HG02852 (cell line): ENCODE data around the gene BTBD2.
"Not testable (repeated sequence)": the region's sequence is repeated elsewhere in the genome, so short reads cannot be mapped to it uniquely, and the experiment has no call there.

Source experiments
- ATAC-seq: cut with Tn5 transposase; IDR thresholded peaks from one replicate; pipeline ENCODE4 v1.9.1; 2021; ENCODE audit warnings: mild to moderate bottlenecking, moderate library complexity; ENCODE audit not compliant: unreplicated experiment

The BTBD2 gene

DNA sequence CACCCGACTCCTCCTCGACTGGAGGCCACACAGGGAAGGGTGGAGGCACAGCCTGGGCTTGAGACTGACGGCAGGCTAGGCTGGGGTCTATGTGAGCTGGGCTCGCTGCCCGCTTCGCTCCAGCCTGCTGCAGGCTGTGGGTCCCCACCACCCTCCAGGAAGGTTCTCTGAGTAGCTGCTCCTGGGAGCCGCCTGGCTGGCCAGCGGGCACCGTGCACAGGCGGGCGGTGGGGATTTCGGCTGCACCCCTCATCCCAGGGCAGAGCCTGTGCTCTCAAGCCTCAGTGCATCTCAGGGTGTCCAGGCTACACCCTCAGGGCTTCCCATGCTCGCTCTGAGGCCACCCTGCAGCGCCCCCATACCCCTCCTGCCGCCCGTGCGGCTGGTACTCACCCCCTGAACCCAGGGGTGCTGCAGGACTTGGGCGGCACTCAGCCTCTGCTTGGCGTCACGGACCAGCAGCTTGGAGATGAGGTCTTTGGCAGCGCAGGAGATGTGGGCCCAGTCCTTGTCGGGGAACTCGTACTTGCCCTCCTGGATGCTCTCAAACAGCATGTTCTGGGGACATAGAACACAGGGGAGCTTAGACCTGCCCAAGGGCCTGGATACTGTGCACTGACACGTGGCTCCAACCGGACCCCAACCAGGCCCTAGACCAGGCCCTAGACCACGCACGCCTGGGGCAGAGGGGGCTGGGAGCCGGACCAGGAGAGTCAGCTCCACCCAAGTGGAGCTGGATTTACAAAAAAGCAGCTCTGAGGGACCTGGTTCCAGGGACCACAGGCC is 25.3 kb upstream of the BTBD2 start:
- ATAC-seq: no peak

DNA sequence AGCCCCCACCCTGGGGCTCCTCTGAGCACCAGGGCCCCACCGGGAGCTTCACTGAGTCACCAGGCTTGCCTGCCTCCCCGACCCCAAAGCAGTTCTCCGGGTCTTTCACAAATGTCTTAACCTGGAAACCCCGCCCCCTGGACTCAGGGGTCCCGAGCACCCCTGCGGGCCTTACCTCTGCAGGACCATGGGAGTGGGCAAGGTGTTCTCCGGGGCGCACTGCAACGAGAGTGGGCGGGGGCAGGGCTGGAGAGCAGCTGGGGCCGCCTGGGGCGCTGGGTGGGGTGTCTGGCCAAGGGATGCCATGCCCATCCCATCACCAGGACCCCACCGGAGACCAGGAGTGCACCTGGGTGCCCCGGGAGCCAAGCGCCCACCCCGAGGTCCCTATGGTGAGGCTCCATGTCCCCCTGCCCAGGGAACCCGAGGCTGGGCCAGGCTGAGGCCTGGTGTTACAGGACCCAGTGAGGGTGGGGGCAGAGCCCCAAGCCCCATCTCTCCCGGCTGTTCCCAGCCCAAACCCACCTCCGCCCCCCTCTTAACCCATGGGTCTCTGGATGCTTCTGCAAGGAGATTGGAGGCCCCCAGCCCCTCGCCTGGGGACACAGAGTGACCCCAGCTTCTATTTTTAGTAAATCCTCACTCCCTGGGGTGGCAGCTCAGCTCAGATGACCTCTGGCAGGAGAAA is 24.6 kb upstream of the BTBD2 start:
- ATAC-seq: no peak

DNA sequence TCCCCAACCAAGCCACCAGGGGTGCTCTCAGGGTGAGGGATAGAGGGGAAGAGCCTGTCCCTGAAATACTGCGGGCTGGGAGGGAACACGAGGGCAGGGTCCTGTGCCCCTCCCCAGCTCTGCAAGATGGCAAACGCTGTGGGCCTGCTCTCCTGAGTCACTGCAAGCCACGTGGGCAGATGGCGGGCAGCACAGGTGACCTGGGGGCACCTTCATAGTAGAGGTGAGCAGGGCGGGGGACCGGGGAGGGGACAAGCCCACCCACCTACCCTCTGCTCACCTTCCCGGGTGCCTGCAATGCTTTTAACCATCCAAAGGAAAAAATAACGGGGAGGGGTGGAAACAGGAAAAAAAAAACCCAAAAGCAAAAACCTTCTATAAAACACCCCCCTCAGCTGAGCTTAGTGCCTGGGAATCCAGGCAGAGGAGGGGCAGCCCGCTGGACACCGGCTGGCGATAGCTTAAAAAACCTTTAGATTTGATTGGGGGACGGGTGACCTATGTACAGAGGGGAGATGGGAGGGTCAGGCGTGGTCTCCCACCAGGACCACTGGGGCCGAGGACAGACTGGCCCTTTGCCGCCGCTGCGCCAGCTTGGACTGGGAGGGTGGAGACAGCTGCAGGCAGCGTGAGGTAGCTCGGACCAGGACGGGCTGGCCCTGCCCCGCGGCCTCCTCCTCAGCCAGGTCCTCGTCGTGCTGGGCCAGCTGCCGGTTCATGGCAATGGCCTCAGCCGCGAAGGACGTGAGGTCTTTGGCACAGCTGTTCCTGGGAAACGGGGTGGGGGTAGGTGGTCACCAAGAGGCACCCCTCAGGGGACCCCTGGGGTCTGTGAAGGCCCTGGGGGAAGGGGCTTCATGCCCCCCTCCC is 23.8 kb upstream of the BTBD2 start:
- no peak for ATAC-seq

DNA sequence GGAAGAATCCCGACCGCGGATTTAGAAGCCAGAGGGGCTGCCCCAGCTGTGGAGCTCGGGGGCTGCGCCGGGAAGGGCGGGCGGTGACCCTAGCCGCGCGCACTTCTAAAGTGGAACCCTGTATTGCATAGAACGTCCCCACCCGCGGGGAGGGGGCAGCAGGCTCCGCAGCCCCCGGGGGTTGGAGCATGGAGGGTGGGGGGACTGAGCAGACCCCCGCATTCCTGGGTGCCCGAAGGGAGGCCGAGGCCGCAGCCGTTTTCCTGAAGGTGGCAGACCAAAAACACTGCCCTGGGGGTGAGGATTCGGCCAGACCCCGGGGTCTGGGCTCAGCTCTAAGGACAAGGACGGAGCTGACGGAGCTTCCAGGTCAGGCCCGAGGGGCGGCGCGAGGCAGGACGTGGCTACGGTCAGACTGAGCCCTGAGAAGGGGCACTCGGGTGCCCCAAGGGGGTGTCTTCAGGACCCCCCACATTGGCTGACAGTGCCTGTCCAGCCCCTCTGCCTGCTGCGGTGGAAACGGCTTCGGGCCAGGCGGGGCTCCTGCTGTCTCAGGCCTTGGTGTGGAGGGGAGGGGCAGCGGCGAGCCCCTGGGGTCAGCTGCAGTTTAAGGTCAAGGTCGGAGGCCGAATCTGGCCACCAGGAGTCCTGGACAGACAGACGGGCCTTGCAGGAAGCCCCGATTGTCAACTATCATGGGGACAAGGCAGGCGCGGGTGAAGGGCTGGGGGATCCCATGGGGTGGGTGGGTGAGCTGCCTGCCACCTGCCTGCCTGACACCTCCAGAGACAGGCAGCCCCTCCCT is 23.0 kb upstream of the BTBD2 start:
- ATAC-seq: no peak

- ATAC-seq: no peak
Measured at GRCh38 chr19:2037651-2038255, 22.2 kb upstream of the BTBD2 start.

- ATAC-seq: no peak
Measured at GRCh38 chr19:2036424-2036823, 20.9 kb upstream of the BTBD2 start.

GRCh38 chr19:2035590-2035991 is 20.1 kb upstream of the BTBD2 start:
- no peak for ATAC-seq

DNA sequence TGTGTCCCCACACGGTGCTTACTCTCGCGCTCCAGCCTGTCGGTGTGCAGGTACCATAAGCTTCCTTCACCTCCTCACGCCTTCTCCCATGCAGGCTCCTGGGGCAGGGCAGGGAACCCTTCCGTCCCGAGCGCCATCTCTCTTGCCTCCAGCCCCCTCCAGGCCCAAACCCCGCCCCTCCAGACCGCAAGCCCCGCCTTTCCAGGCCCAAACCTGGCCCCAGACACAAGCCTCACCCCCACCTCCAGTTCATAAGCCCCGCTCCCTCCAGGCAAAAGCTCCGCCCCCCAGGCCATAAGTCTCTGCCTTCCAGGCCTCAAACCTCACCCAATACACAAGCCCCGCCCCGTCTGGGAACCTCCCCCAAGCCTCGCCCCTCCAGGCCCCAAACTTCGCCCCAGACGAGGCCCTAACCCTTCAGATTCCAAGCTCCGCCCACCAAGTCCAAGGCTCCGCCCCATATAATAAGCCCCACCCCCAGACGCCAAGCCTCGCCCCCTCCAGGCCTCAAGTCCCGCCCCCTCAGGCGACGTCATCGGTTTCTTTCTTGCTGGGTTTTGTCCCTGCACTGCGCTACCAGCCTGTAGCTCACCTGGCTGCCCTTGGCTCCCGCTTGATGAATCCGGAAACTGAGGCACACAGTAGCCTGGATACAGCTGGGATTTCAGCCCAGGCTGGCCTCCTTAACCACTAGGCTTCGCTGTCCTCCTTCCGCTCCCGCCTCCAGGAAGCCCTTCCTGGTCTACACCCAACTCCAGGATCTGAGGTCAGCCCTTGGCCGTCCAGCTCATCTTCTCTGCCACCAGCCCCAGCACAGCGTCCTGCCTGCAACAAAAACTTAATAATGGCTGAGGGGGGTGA is 19.4 kb upstream of the BTBD2 start:
- ATAC-seq: no peak

GRCh38 chr19:2034253-2034652 is 18.7 kb upstream of the BTBD2 start:
- ATAC-seq: not testable (repeated sequence)

- no peak for ATAC-seq
Measured at GRCh38 chr19:2033825-2034159, 18.3 kb upstream of the BTBD2 start.

DNA sequence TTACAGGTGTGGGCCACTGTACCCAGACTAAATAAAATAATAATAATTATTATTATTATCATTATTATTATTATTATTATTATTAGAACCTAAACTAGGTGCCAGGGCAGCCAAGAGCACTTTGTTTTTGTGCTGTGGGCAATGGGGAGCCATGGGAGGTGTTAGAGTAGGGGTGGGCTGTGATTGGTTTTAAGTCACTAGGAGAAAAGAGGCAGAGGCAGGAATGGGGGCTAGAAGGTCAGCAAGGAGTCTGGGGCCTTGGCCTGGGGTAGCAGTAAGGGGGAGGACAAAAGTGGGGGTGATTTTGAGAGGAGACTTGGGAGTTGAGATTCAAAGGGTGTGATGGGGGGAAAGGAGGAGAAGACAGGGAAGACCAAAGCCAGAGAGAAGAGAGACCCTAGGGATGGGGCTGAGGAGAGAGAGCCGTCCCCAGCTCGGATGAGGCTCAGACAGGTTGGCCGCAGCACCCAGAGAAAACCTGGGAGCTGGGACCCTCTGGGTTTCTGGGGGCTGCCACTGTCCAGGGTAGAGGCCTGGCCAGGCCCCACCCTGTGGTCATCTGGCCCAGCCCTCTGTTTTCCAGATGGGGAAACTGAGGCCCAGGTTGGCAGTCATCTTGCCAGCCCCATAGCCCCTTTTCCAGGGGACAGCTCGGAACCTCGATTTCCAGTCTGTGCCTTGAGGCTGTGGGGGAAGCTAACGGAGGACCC is 17.8 kb upstream of the BTBD2 start:
- no peak for ATAC-seq

GRCh38 chr19:2032296-2032941 is 16.9 kb upstream of the BTBD2 start:
- no peak for ATAC-seq

DNA sequence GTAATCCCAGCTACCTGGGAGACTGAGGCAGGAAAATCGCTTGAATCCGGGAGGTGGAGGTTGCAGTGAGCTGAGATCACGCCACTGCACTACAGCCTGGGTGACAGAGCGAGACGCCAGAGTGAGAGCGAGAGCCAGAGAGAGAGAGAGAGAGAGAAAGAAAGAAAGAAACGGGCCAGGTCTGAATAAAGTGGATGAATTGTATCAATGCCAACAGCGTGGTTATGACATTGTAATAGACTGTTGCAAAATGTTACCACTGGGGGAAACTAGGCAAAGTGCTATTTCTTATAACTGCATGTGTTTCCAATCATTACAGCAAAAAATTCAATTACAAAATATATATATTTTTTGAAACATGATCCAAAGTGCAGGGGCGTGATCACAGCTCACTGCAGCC is 11.8 kb upstream of the BTBD2 start:
- ATAC-seq: no peak

DNA sequence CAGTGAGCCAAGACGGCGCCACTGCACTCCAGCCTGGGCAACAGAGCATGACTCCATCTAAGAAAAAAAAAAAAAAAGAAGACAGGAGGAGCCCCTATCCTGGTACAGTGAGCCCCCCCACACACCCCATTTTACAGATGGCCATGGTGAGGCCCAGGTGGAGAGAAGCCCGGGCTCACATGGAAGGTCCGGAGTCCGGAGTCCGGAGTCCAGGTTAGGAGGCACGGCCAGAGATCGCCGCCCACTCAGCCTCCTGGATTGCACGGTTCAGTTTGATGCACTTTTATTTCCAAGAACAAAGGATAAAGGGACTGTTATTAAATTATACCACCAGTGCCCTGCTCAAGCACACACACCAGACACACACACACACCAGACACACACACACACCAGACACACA is 11.3 kb upstream of the BTBD2 start:
- no peak for ATAC-seq

DNA sequence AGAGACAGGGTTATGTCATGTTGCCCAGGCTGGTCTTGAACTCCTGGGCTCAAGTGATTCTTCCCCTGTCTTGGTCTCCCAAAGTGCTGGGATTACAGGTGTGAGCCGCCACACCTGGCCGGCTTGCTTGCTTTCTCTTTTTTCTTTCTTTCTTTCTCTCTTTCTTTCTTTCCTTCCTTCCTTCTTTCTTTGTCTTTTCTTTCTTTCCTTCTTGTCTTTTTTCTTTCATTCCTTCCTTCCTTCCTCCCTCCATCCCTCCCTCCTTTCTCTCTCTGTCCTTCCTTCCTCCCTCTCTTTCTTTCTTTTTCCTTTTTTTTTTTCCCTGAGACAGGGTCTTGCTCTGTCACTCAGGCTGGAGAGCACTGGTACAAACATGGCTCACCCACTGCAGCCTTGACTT is 6.8 kb upstream of the BTBD2 start:
- ATAC-seq: no peak

- no peak for ATAC-seq
Measured at GRCh38 chr19:2021453-2022140, 6.1 kb upstream of the BTBD2 start.

DNA sequence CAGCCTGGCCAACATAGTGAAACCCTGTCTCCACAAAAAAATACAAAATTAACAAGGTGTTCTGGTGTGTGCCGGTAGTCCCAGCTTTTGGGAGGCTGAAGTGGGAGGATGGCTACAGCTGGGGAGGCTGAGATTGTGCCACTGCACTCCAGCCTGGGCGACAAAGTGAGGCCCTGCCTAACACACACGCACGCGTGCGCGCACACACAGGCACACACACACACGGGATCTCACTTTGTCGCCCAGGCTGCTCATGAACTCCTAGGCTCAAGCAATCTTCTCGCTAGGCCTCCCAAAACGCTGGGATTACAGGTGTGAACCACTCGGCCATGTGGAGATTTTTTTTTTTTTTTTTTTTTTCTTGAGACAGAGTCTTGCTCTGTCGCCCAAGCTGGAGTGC is 3.2 kb upstream of the BTBD2 start:
- ATAC-seq: no peak
